Upper lobe of left lung (tissue), 6 donors: ENCODE data around the gene STK26. TPM values are rescaled to one million over a fixed set of nuclear protein-coding genes. Genes with fewer than 3 reads are reported as not detected.

ENCODE experiments used
- ATAC-seq, 2 donors: fragments of 200-7000 bp; cut with Tn5 transposase; one replicate each; pipeline ENCODE4 v1.9.1; 2022; ENCODE audit warnings: mild to moderate bottlenecking in 2 of 2, moderate library complexity in 2 of 2; ENCODE audit not compliant: low FRiP score in 2 of 2
- DNase-seq, 2 donors: peaks; one replicate each; pipeline ENCODE4 v3.0.0-alpha.2; 2019 to 2020
- H3K27ac ChIP-seq, 4 donors: fragments of 200-600 bp; sonication (generic); one replicate each; pipeline ENCODE4 v1.5.1; 2016 to 2019
- H3K27me3 ChIP-seq, 4 donors: fragments of 200-600 bp; sonication (generic); one replicate each; pipeline ENCODE4 v1.5.1; 2017 to 2019
- H3K36me3 ChIP-seq, 4 donors: fragments of 200-600 bp; sonication (generic); one replicate each; pipeline ENCODE4 v1.5.1; 2016 to 2019
- H3K4me1 ChIP-seq, 4 donors: fragments of 200-600 bp; sonication (generic); one replicate each; pipeline ENCODE4 v1.5.1; 2018 to 2019
- H3K4me3 ChIP-seq, 4 donors: fragments of 200-600 bp; sonication (generic); one replicate each; pipeline ENCODE4 v1.5.1; 2017 to 2019; ENCODE audit warnings: mild to moderate bottlenecking in 2 of 4, moderate library complexity in 1 of 4
- H3K9me3 ChIP-seq, 4 donors: fragments of 200-600 bp; sonication (generic); one replicate each; pipeline ENCODE4 v1.5.1; 2018 to 2019
- EP300 ChIP-seq, 4 donors: sonication (generic); formaldehyde crosslinking; IDR thresholded peaks; one replicate each; pipeline ENCODE4 v1.5.1; 2017; ENCODE audit warnings: antibody characterized with exemption in 4 of 4, control low read depth in 2 of 4
- POLR2A ChIP-seq, 4 donors: fragments of 450-650 bp; IDR thresholded peaks; one replicate each; pipeline ENCODE4 v1.5.1; 2016 to 2017; ENCODE audit warnings: antibody characterized with exemption in 4 of 4, mild to moderate bottlenecking in 2 of 4
- POLR2AphosphoS5 ChIP-seq, 2 donors: sonication (generic); formaldehyde crosslinking; IDR thresholded peaks; one replicate each; pipeline ENCODE4 v1.5.1; 2017; ENCODE audit warnings: antibody characterized with exemption in 2 of 2
- WGBS, 2 donors: methylation state at CpG; one replicate each; pipeline ENCODE4 v1.1.5; 2017 to 2018; 5-methylcytosine and 5-hydroxymethylcytosine counted together
- total RNA-seq, 6 donors: library from RNA; depleted of rRNA in 4 of 6; stranded (reverse); fragments of >200 nt in 4 of 6; gene quantifications; one replicate each; pipeline versions ENCODE4 v1.1.0 to v1.2.1, GENCODE V29; 2016 to 2021
- TF ChIP-seq, protein P1 (sequence below), 6 experiments: fragments of 450-650 bp in 4 of 6; fragments of 200-600 bp in 2 of 6; sonication (generic) in 2 of 6; IDR thresholded peaks; one replicate each; pipeline ENCODE4 v1.5.1; 2016 to 2019; ENCODE audit warnings: antibody characterized with exemption in 6 of 6
- donor health status: DM: no; HTN: no; CAD: no; lungs with moderate emphysema.
- donor health status: DM: no; HTN: yes; CAD: no; lungs with severe emphysema.

Gene STK26
- total RNA-seq, 6 donors from 2014 or later = 2.9 to 14.0 (median 11.1) TPM

DNA sequence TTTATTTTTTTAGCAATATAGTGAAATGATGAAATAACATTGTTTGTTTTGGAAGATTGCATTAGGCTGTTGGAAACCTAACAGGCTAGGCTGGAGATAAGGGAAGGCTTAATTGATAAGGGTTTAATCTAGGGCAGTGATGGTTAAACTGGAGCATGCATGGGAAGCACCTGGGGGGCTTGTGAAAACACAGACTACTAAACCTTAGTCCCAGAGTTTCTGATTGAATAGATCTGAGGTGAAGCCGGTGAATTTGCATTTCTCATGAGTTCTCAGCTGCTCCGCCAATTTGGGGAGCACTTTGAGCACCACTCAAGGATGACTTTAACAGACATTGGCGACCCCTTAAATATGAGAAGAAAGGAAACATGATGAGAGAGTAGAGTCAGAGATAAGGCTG is 11.5 kb downstream of the STK26 start:
- H3K36me3 ChIP-seq = no peaks in the 10 kb centered on the region
- DNase-seq (no peak), ATAC-seq (no peak)
- H3K9me3 ChIP-seq = no peaks in the 10 kb centered on the region
- H3K27me3 ChIP-seq = no peaks in the 10 kb centered on the region
- H3K4me1 ChIP-seq = no peaks in the 10 kb centered on the region
- no peak overlapping the region for H3K4me3 ChIP-seq
- 84 to 97% methylated on average over 3 of the region's 3 CpGs for WGBS, 2 donors
- TF ChIP-seq, protein P1, sequence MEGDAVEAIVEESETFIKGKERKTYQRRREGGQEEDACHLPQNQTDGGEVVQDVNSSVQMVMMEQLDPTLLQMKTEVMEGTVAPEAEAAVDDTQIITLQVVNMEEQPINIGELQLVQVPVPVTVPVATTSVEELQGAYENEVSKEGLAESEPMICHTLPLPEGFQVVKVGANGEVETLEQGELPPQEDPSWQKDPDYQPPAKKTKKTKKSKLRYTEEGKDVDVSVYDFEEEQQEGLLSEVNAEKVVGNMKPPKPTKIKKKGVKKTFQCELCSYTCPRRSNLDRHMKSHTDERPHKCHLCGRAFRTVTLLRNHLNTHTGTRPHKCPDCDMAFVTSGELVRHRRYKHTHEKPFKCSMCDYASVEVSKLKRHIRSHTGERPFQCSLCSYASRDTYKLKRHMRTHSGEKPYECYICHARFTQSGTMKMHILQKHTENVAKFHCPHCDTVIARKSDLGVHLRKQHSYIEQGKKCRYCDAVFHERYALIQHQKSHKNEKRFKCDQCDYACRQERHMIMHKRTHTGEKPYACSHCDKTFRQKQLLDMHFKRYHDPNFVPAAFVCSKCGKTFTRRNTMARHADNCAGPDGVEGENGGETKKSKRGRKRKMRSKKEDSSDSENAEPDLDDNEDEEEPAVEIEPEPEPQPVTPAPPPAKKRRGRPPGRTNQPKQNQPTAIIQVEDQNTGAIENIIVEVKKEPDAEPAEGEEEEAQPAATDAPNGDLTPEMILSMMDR (IDR thresholded peaks at IDR 0.05) = no peak
- TF ChIP-seq EP300 (IDR thresholded peaks at IDR 0.05) (no peak), POLR2A (IDR thresholded peaks at IDR 0.05) (no peak)
- H3K27ac ChIP-seq = no peak overlapping the region

DNA sequence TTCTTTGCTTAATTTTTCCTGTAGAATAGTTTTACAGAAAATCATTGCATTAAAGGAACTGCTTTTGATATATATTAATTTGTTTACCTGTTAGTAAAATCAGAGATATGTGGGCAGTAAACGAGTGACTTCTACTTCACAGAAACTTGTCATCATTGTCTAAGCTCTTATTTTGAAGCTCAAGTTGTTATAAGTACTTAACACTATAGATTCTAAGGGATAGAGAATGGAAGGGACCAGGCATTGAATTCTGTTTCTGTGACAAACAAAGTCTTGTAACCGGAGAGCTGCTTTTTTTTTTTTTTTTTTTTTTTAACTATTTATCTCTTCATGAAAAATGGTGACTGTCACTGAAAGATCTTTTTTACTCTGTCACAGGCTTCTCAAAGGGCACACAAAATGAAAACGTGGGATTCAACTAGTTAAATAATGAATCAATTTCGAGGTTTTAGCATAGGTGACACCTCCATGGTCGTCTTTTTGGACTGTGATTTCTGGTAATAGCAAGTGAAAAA is 14.4 kb downstream of the STK26 start:
- ATAC-seq (no peak), DNase-seq (no peak)
- TF ChIP-seq POLR2AphosphoS5 (IDR thresholded peaks at IDR 0.05) (no peak), POLR2A (IDR thresholded peaks at IDR 0.05) (no peak), EP300 (IDR thresholded peaks at IDR 0.05) (no peak)
- TF ChIP-seq, protein P1 (IDR thresholded peaks at IDR 0.05) = no peak
- 47 to 72% methylated on average over 5 of the region's 5 CpGs for WGBS, 2 donors
- no peaks in the 10 kb centered on the region for H3K27me3 ChIP-seq
- no peaks in the 10 kb centered on the region for H3K4me1 ChIP-seq
- H3K9me3 ChIP-seq = no peaks in the 10 kb centered on the region
- no peak overlapping the region for H3K4me3 ChIP-seq
- H3K36me3 ChIP-seq = no peaks in the 10 kb centered on the region
- H3K27ac ChIP-seq = no peak overlapping the region

DNA sequence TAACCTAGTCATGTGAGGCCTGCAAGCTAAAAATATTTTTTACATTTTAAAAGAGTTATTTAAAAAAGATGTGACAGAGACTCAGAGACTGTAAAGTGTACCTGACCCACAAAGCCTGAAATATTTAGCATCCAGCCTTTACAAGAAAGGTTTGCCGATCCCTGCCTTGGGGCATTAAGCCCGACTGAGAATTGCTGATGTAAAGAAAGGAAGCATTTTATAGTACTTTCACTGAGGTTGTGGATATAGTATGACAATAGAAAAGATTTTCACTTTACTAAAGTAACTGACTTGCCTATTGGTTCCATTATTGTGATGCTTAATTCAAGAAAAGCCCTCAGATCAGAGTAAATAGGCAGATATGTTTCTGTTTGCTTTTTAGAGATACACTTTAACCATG is 17.0 kb downstream of the STK26 start:
- Histone ChIP-seq H3K9me3 (no peaks in the 10 kb centered on the region), H3K4me3 (no peak overlapping the region), H3K36me3 (no peaks in the 10 kb centered on the region), H3K4me1 (no peaks in the 10 kb centered on the region), H3K27me3 (no peaks in the 10 kb centered on the region), H3K27ac (no peak overlapping the region)
- WGBS, 2 donors = 73 to 78% methylated on average over 2 of the region's 2 CpGs
- DNase-seq (no peak), ATAC-seq (no peak)
- TF ChIP-seq POLR2A (IDR thresholded peaks at IDR 0.05) (no peak), POLR2AphosphoS5 (IDR thresholded peaks at IDR 0.05) (no peak), EP300 (IDR thresholded peaks at IDR 0.05) (no peak)
- TF ChIP-seq, protein P1 (IDR thresholded peaks at IDR 0.05) = no peak

DNA sequence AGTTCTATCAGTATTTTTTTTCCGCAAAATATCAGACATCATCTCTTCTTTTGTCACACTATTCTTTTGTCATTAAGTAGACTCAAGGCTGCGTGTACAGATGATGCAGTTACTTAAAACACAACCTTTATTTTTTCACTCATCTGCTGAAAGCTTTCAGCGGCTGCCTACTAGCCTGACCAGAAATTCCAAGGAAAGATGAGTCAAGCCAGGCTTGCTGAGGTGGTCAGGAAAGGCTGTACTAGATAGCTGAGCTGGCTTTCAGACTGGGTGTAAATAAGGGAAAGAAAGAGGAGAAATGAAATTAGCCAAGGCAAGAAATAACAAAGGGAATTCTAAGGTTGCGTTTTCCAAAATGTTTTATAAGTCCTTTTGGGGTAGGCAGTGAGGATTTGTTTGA is 17.9 kb downstream of the STK26 start:
- Histone ChIP-seq H3K27me3 (no peaks in the 10 kb centered on the region), H3K4me1 (no peaks in the 10 kb centered on the region), H3K4me3 (no peak overlapping the region), H3K36me3 (no peaks in the 10 kb centered on the region), H3K27ac (no peak overlapping the region), H3K9me3 (no peaks in the 10 kb centered on the region)
- no peak for DNase-seq
- ATAC-seq = no peak
- WGBS, 2 donors = 60 to 85% methylated on average over 4 of the region's 4 CpGs
- TF ChIP-seq POLR2AphosphoS5 (IDR thresholded peaks at IDR 0.05) (no peak), POLR2A (IDR thresholded peaks at IDR 0.05) (no peak), EP300 (IDR thresholded peaks at IDR 0.05) (no peak)
- TF ChIP-seq, protein P1 (IDR thresholded peaks at IDR 0.05) = no peak

DNA sequence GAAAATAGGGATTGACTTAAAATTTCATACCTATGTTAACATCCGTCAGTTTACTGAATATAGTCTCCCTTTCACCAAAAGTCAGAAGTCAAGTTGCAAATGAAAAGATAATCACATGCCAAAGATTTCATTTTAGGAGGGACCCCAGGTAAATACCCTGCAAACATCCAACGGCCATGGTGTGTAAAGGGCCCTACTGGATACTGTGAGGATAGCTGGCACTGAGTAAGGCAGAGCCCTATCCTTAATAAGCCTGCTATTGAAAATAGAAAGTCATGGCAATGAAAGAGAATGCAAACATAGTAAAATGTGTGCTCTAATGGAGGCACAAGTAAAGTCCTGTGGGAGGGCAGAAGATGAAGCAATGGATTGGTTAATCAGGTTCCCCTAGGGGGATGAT is 20.9 kb downstream of the STK26 start:
- Histone ChIP-seq H3K9me3 (no peaks in the 10 kb centered on the region), H3K4me1 (no peaks in the 10 kb centered on the region), H3K36me3 (no peaks in the 10 kb centered on the region), H3K4me3 (no peak overlapping the region), H3K27me3 (no peaks in the 10 kb centered on the region), H3K27ac (no peak overlapping the region)
- no peak for ATAC-seq
- WGBS, 2 donors = 79 to 92% methylated on average over 2 of the region's 2 CpGs
- DNase-seq = no peak
- TF ChIP-seq EP300 (IDR thresholded peaks at IDR 0.05) = no peak
